H1 (cell line): ENCODE measurements around the gene ZNF214.

Experiments used
- BRCA1 ChIP-seq: IDR thresholded peaks from 2 replicates; pipeline ENCODE4 v1.6.1; 2012; ENCODE audit warnings: low read depth, low read length, improper control_type of control experiment
- EP300 ChIP-seq, 2 experiments: IDR thresholded peaks; 1 replicate in 1 of 2; 2 replicates in 1 of 2; pipeline ENCODE4 v1.6.1; 2011 to 2012; ENCODE audit warnings: low read depth in 2 of 2, low read length in 2 of 2, mild to moderate bottlenecking in 2 of 2, borderline replicate concordance in 1 of 2, inconsistent platforms in 1 of 2, moderate library complexity in 1 of 2
- EZH2 ChIP-seq: fragments of 200-600 bp; sonication (generic); IDR thresholded peaks from 2 replicates; pipeline ENCODE4 v1.7.1; 2012; ENCODE audit warnings: low read depth, mild to moderate bottlenecking, moderate library complexity, low read length, inconsistent platforms; ENCODE audit not compliant: severe bottlenecking
- NANOG ChIP-seq: IDR thresholded peaks from 2 replicates; pipeline ENCODE4 v1.6.1; 2011; ENCODE audit warnings: low read length, low read depth, mild to moderate bottlenecking, inconsistent platforms; ENCODE audit not compliant: insufficient read depth, poor library complexity, severe bottlenecking
- POLR2A ChIP-seq, 2 experiments: IDR thresholded peaks; 1 replicate in 1 of 2; 2 replicates in 1 of 2; pipeline ENCODE4 v1.6.1; 2011; ENCODE audit warnings: low read depth in 2 of 2, low read length in 2 of 2, mild to moderate bottlenecking in 2 of 2; ENCODE audit errors: control extremely low read depth in 1 of 2
- POLR2AphosphoS5 ChIP-seq: IDR thresholded peaks from 2 replicates; pipeline ENCODE4 v1.6.1; 2011; ENCODE audit warnings: low read depth, low read length
- RAD21 ChIP-seq, 2 experiments: IDR thresholded peaks in 1 of 2; conservative IDR thresholded peaks in 1 of 2; 2 replicates each; pipeline ENCODE4 v1.6.1; 2011; ENCODE audit warnings: low read depth in 2 of 2, low read length in 2 of 2, improper control_type of control experiment in 1 of 2, inconsistent platforms in 1 of 2, mild to moderate bottlenecking in 1 of 2, moderate library complexity in 1 of 2
- SAP30 ChIP-seq: fragments of 300-600 bp; sonication (generic); IDR thresholded peaks from 2 replicates; pipeline ENCODE4 v1.7.1; 2012; ENCODE audit warnings: low read length, moderate library complexity, mild to moderate bottlenecking, inconsistent platforms; ENCODE audit not compliant: insufficient read depth, insufficient replicate concordance
- SUZ12 ChIP-seq: fragments of 200-600 bp; sonication (generic); IDR thresholded peaks from 2 replicates; pipeline ENCODE4 v1.6.1; 2012; ENCODE audit warnings: mild to moderate bottlenecking, inconsistent platforms, low read length, moderate library complexity, mixed read lengths
- TAF1 ChIP-seq: IDR thresholded peaks from 2 replicates; pipeline ENCODE4 v1.6.1; 2011; ENCODE audit warnings: mild to moderate bottlenecking, low read depth, low read length
- YY1 ChIP-seq: IDR thresholded peaks from 2 replicates; pipeline ENCODE4 v1.6.1; 2011; ENCODE audit warnings: low read depth, mild to moderate bottlenecking, low read length
- ZNF274 ChIP-seq: IDR thresholded peaks from 2 replicates; pipeline ENCODE4 v1.7.0; 2012; ENCODE audit warnings: low read length, borderline replicate concordance; ENCODE audit errors: extremely low read depth
- TF ChIP-seq, protein P1 (sequence below), 3 experiments: IDR thresholded peaks; 1 replicate in 2 of 3; 2 replicates in 1 of 3; pipeline versions ENCODE4 v1.5.1 to v1.6.1; 2011; ENCODE audit warnings: low read length in 3 of 3, mild to moderate bottlenecking in 3 of 3, inconsistent platforms in 2 of 3, low read depth in 1 of 3, moderate library complexity in 1 of 3; ENCODE audit not compliant: insufficient read depth in 1 of 3; ENCODE audit errors: control extremely low read depth in 1 of 3

DNA sequence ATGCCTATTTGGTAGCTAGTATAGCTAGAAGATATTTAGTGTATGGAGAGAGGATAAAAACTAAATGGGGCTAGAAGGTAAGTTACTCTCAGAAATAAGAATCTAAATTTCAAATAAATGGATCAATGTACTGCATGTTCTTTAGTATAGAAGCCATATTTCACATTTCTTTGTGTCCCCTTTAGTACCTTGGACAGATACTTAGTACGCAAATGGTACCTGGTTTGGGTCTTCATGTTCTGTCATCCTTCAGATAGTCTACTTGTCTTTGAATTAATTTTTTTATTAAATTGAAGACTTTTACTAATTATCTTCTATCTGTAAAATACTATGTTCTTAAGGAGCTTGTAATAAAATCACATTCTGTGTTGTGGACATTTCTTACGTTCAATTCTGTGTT lies 42.4 kb upstream of the ZNF214 start:
- TF ChIP-seq, protein P1, sequence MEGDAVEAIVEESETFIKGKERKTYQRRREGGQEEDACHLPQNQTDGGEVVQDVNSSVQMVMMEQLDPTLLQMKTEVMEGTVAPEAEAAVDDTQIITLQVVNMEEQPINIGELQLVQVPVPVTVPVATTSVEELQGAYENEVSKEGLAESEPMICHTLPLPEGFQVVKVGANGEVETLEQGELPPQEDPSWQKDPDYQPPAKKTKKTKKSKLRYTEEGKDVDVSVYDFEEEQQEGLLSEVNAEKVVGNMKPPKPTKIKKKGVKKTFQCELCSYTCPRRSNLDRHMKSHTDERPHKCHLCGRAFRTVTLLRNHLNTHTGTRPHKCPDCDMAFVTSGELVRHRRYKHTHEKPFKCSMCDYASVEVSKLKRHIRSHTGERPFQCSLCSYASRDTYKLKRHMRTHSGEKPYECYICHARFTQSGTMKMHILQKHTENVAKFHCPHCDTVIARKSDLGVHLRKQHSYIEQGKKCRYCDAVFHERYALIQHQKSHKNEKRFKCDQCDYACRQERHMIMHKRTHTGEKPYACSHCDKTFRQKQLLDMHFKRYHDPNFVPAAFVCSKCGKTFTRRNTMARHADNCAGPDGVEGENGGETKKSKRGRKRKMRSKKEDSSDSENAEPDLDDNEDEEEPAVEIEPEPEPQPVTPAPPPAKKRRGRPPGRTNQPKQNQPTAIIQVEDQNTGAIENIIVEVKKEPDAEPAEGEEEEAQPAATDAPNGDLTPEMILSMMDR (IDR thresholded peaks at IDR 0.05; ENCODE audit: control extremely low read depth in 1 of 3, insufficient read depth in 1 of 3, low read depth in 1 of 3, low read length in 3 of 3) = no peak
- TF ChIP-seq ZNF274 = no peak
- TF ChIP-seq NANOG = no peak
- no peak for TF ChIP-seq POLR2AphosphoS5
- no peak for TF ChIP-seq SAP30
- TF ChIP-seq EZH2 = no peak
- no peak for TF ChIP-seq TAF1
- no peak for TF ChIP-seq EP300 (IDR thresholded peaks at IDR 0.05; ENCODE audit: borderline replicate concordance in 1 of 2, low read depth in 2 of 2, low read length in 2 of 2)
- no peak for TF ChIP-seq SUZ12
- no peak for TF ChIP-seq POLR2A (IDR thresholded peaks at IDR 0.05; ENCODE audit: control extremely low read depth in 1 of 2, low read depth in 2 of 2, low read length in 2 of 2)
- no peak for TF ChIP-seq BRCA1
- TF ChIP-seq YY1 = no peak
- TF ChIP-seq RAD21 (IDR thresholded peaks at IDR 0.05 in 1 of 2, conservative IDR thresholded peaks at IDR 0.05 in 1 of 2; ENCODE audit: low read depth in 2 of 2, low read length in 2 of 2) = no peak
